Panc1 (cell line): Measurements from ENCODE around the gene ZBTB12. TPM values are rescaled to one million over a fixed set of nuclear protein-coding genes. Genes with fewer than 3 reads are reported as not detected.

Source experiments
- ATAC-seq: fragments of 200-7000 bp; cut with Tn5 transposase; 2 replicates; pipeline ENCODE4 v1.9.1; 2020; ENCODE audit warnings: mild to moderate bottlenecking, moderate library complexity
- BruUV-seq: library from RNA; stranded (reverse); fragments of 400-500 nt; replicated peaks from 2 replicates; lab custom pipeline; 2021; lab: Mats Ljungman, UMichigan
- CTCF ChIA-PET: fragments of 300-600 bp; sonication (Branson Sonifier 250); formaldehyde crosslinking; loops from one replicate; lab custom pipeline; 2022; ENCODE audit warnings: antibody characterized with exemption; lab: Charles Lee
- POLR2A ChIA-PET: fragments of 300-600 bp; sonication (Branson Sonifier 250); formaldehyde crosslinking; loops from one replicate; lab custom pipeline; 2022; ENCODE audit warnings: antibody characterized with exemption; lab: Charles Lee
- DNase-seq: peaks from one replicate; pipeline ENCODE4 v3.0.0-alpha.2; 2010; ENCODE audit warnings: low read depth, low spot score
- H3K27ac ChIP-seq: 2 replicates; pipeline ENCODE4 v1.5.1; 2011; ENCODE audit warnings: mild to moderate bottlenecking, low read length, inconsistent platforms
- H3K27me3 ChIP-seq: fragments of 200-500 bp; sonication (Bioruptor generic); 2 replicates; pipeline ENCODE4 v1.6.0; 2014; ENCODE audit warnings: low read length, inconsistent platforms; ENCODE audit not compliant: control insufficient read depth, insufficient read depth
- H3K36me3 ChIP-seq: fragments of 200-500 bp; sonication (Bioruptor generic); 2 replicates; pipeline ENCODE4 v1.5.1; 2014; ENCODE audit warnings: inconsistent platforms, mild to moderate bottlenecking, low read length, moderate library complexity; ENCODE audit not compliant: control insufficient read depth, insufficient read depth
- H3K4me1 ChIP-seq: 2 replicates; pipeline ENCODE4 v1.5.1; 2011; ENCODE audit warnings: inconsistent platforms, mild to moderate bottlenecking, low read length, moderate library complexity; ENCODE audit not compliant: control insufficient read depth, insufficient read depth
- H3K4me3 ChIP-seq, 2 experiments: 2 replicates each; pipeline ENCODE4 v1.5.1; 2011 to 2012; ENCODE audit warnings: low read depth in 2 of 2, low read length in 2 of 2, mild to moderate bottlenecking in 2 of 2, inconsistent platforms in 1 of 2, moderate library complexity in 1 of 2
- H3K9me3 ChIP-seq: fragments of 200-500 bp; sonication (Bioruptor generic); 2 replicates; pipeline ENCODE4 v1.5.1; 2014; ENCODE audit warnings: low read depth, mild to moderate bottlenecking, inconsistent platforms, low read length, moderate library complexity; ENCODE audit not compliant: control insufficient read depth, insufficient read depth
- CTCF ChIP-seq: fragments of 450-650 bp; IDR thresholded peaks from 2 replicates; pipeline ENCODE4 v1.5.1; 2017; ENCODE audit warnings: mild to moderate bottlenecking
- POLR2AphosphoS5 ChIP-seq: IDR thresholded peaks from 2 replicates; pipeline ENCODE4 v1.6.1; 2012; ENCODE audit warnings: mild to moderate bottlenecking, low read depth, low read length, moderate library complexity
- REST ChIP-seq, 2 experiments: IDR thresholded peaks; 2 replicates each; pipeline ENCODE4 v1.6.1; 2011 to 2012; ENCODE audit warnings: low read depth in 2 of 2, control low read depth in 1 of 2, low read length in 1 of 2, mild to moderate bottlenecking in 1 of 2, moderate library complexity in 1 of 2; ENCODE audit not compliant: insufficient read depth in 1 of 2
- SIN3A ChIP-seq: IDR thresholded peaks from 2 replicates; pipeline ENCODE4 v1.6.1; 2012; ENCODE audit warnings: low read depth, mild to moderate bottlenecking, low read length, moderate library complexity, borderline replicate concordance; ENCODE audit not compliant: insufficient read depth
- TCF7L2 ChIP-seq: IDR thresholded peaks from 2 replicates; pipeline ENCODE4 v1.6.1; 2011; ENCODE audit warnings: mild to moderate bottlenecking, low read depth, low read length, inconsistent platforms
- in situ Hi-C: cut with HindIII; loops from 2 replicates; pipeline ENCODE4 v1.10.0; 2016; ENCODE audit warnings: low sequenced_read_pairs, low pct_unique_long_range_greater_than_20kb
- intact Hi-C: fragments of 100-400 bp; cut with micrococcal nuclease; formaldehyde crosslinking; loops from one replicate; pipeline ENCODE4 v1.10.0; 2022; ENCODE audit not compliant: unreplicated experiment
- total RNA-seq: library from RNA; stranded (reverse); gene quantifications from one replicate; pipeline ENCODE4 v1.2.1, GENCODE V29; 2021; ENCODE audit not compliant: unreplicated experiment

ZBTB12 gene
- total RNA-seq, 1 experiment from 2014 or later, result 9.4 TPM

DNA sequence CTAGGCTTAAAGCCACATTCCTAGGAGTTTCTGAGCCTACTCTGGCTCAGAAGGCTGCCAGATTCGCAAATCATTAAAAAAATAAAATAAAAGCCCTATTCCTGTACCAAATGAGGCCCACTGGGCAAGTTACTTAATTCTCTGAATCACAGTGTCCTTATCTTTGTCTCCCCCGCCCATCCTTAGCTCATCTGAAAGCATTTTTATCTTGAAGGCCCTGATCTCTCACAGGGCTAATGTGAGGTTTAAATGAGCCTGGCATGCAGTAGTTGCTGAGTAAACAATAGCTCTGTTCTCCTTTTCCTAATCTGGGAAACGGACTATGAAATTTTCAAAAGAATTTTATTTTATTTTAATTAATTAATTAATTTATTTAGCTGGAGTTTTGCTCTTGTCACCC lies 2.1 kb upstream of the ZBTB12 start:
- ATAC-seq, result no peak
- intact Hi-C loops, result no loop called here
- CTCF ChIA-PET, result interaction anchor here (0.9 kb wide), 1 partner anchor 46 kb away, joined by 3 read pairs; no protein-coding TSS in a partner anchor

GRCh38 chr6:31901415-31901952 lies 402 bp downstream of the ZBTB12 start:
- Histone ChIP-seq H3K4me1 (peaks cover 20% of the 10 kb centered on the region), H3K27me3 (no peaks in the 10 kb centered on the region), H3K36me3 (no peaks in the 10 kb centered on the region; the same call in 1 of the 2 replicates), H3K27ac (peak overlapping the region; percentile 75), H3K9me3 (no peaks in the 10 kb centered on the region), H3K4me3 (peak overlapping the region; percentile 54 to 70)
- TF ChIP-seq SIN3A (no peak), POLR2AphosphoS5 (no peak), REST (IDR thresholded peaks at IDR 0.05; ENCODE audit: insufficient read depth in 1 of 2, low read depth in 2 of 2, low read length in 1 of 2) (no peak), CTCF (no peak), TCF7L2 (no peak)
- intact Hi-C loops (no loop called here), in situ Hi-C loops (no loop called here)
- POLR2A ChIA-PET, result no interaction called here
- no peak for DNase-seq
- no TSS peak for BruUV-seq
- CTCF ChIA-PET, result no interaction called here
- ATAC-seq, result peak; percentile 42

More for the DNA sequence above, 2.1 kb upstream of the ZBTB12 start:
- no peak for DNase-seq
- TF ChIP-seq POLR2AphosphoS5 (no peak), REST (IDR thresholded peaks at IDR 0.05; ENCODE audit: insufficient read depth in 1 of 2, low read depth in 2 of 2, low read length in 1 of 2) (no peak), TCF7L2 (no peak), SIN3A (no peak), CTCF (no peak)
- POLR2A ChIA-PET, result no interaction called here
- H3K27me3 ChIP-seq, result no peaks in the 10 kb centered on the region
- H3K9me3 ChIP-seq, result no peaks in the 10 kb centered on the region
- H3K4me1 ChIP-seq, result peaks cover 15% of the 10 kb centered on the region
- BruUV-seq, result no TSS peak
- H3K4me3 ChIP-seq, result no peak overlapping the region
- no peak overlapping the region; the same call in 1 of the 2 replicates for H3K27ac ChIP-seq
- in situ Hi-C loops, result no loop called here
- no peaks in the 10 kb centered on the region for H3K36me3 ChIP-seq
